Adrenal gland (tissue), 12 donors: ENCODE results near the gene HMGN5. TPM values are rescaled to one million over a fixed set of nuclear protein-coding genes. Genes with fewer than 3 reads are reported as not detected.

Experiments
- DNase-seq, 7 donors: peaks; one replicate each; pipeline ENCODE4 v3.0.0-alpha.2; 2019 to 2020
- H3K27ac ChIP-seq, 5 donors: fragments of 200-600 bp; sonication (generic) in 4 of 5; 1 replicate in 3 of 5; 2 replicates in 2 of 5; pipeline versions ENCODE4 v1.5.1 to v1.8.0; 2016 to 2020; ENCODE audit warnings: mild to moderate bottlenecking in 1 of 5
- H3K27me3 ChIP-seq: fragments of 200-600 bp; 2 replicates; pipeline ENCODE4 v1.8.0; 2021
- H3K36me3 ChIP-seq, 2 donors: fragments of 200-600 bp; replicated peaks in 1 of 2; 1 replicate in 1 of 2; 2 replicates in 1 of 2; pipeline versions ENCODE4 v1.5.1 to v1.8.0; 2018 to 2022
- H3K4me1 ChIP-seq, 2 donors: fragments of 200-600 bp; replicated peaks in 1 of 2; 1 replicate in 1 of 2; 2 replicates in 1 of 2; pipeline versions ENCODE4 v1.5.1 to v1.8.0; 2018 to 2021
- H3K4me3 ChIP-seq, 4 donors: fragments of 200-600 bp; sonication (generic) in 3 of 4; one replicate each; pipeline ENCODE4 v1.5.1; 2016 to 2018
- H3K9me3 ChIP-seq, 3 donors: fragments of 200-600 bp; sonication (generic) in 1 of 3; replicated peaks in 1 of 3; 1 replicate in 2 of 3; 2 replicates in 1 of 3; pipeline versions ENCODE4 v1.5.1 to v1.8.0; 2016 to 2021
- POLR2A ChIP-seq, 2 donors: fragments of 450-650 bp; IDR thresholded peaks; one replicate each; pipeline ENCODE4 v1.6.1; 2017; ENCODE audit warnings: antibody characterized with exemption in 2 of 2, mild to moderate bottlenecking in 2 of 2, moderate library complexity in 1 of 2
- WGBS, 4 donors: extraction: QIAGEN DNeasy Blood & Tissue Kit in 2 of 4; methylation state at CpG; one replicate each; pipeline versions ENCODE4 v1.1.5 to v1.1.7; 2013 to 2017; 5-methylcytosine and 5-hydroxymethylcytosine counted together
- intact Hi-C, 2 donors: fragments of 100-400 bp; cut with DNase I; formaldehyde crosslinking; loops; one replicate each; pipeline versions ENCODE4 v1.14.1 to v1.15.0; 2022 to 2023
- polyA plus RNA-seq, 3 donors: library from polyadenylated mRNA; stranded (reverse); fragments of 200-250 nt in 2 of 3; fragments of 350-450 nt in 1 of 3; fragmentation: Illumina TruSeq in 1 of 3; extraction: RNeasy Lipid Tissue Mini Kit (QIAGEN cat#74804) in 1 of 3; gene quantifications; one replicate each; pipeline ENCODE4 v1.2.3, GENCODE V29; 2013 to 2014
- total RNA-seq, 9 donors: library from RNA; depleted of rRNA in 4 of 9; stranded (reverse); fragments of >200 nt in 4 of 9; fragments of 120-200 nt in 1 of 9; fragmentation: NEBNext Ultra II Directional in 1 of 9; extraction: Animal tissue kit (Norgen Biotek cat#: 25700) in 1 of 9; gene quantifications; one replicate each; pipeline versions ENCODE4 v1.1.0 to v1.2.4, GENCODE V29; 2013 to 2023
- TF ChIP-seq, protein P1 (sequence below), 6 experiments: fragments of 450-650 bp in 4 of 6; fragments of 200-600 bp in 2 of 6; sonication (generic) in 1 of 6; IDR thresholded peaks; 1 replicate in 5 of 6; 2 replicates in 1 of 6; pipeline versions ENCODE4 v1.5.1 to v1.8.0; 2016 to 2021; ENCODE audit warnings: antibody characterized with exemption in 6 of 6, mild to moderate bottlenecking in 2 of 6, moderate library complexity in 1 of 6
- donor health status: healthy with polysubstance abuse.
- donor health status: Bipolar disorder and iron deficiency.
- donor health status: DM: yes; HTN: yes; CAD: no.
- donor health status: DM: no; HTN: no; CAD: no.
- donor health status: DM: no; HTN: no; CAD: no.
- donor health status: DM: yes; HTN: yes; CAD: no.

The HMGN5 gene
- total and polyA plus RNA-seq, 12 donors = 0.42 to 73.7 (median 7.2) TPM

DNA sequence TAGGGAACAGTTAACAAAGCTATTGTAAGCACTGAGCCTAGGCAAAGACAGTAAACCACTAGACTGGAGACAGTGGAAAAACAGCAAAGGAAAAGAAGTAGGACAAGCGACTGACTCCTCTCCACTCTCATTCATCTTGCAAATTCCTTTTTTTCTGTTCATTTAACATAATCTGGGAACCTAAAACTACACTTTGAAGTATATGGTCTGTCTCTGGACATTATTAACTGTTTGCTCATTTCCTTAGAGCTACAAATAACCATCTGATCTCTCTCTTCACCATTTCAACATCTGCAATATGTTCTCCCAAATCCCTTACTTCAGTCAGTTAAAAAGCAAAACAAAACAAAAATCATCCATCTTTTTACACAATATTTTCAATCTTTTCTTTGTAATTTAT, 642 bp downstream of the HMGN5 start:
- DNase-seq = no peak
- Histone ChIP-seq H3K27me3 (no peaks in the 10 kb centered on the region), H3K4me3 (peak overlapping the region in 2 of 4 donors; percentile 34 to 61), H3K27ac (peak overlapping the region; percentile 25 to 86 (median 74)), H3K36me3 (no peaks in the 10 kb centered on the region), H3K9me3 (no peaks in the 10 kb centered on the region), H3K4me1 (peaks cover 5 to 7% of the 10 kb centered on the region in 2 donors)
- intact Hi-C loops = no loop called here
- TF ChIP-seq, protein P1, sequence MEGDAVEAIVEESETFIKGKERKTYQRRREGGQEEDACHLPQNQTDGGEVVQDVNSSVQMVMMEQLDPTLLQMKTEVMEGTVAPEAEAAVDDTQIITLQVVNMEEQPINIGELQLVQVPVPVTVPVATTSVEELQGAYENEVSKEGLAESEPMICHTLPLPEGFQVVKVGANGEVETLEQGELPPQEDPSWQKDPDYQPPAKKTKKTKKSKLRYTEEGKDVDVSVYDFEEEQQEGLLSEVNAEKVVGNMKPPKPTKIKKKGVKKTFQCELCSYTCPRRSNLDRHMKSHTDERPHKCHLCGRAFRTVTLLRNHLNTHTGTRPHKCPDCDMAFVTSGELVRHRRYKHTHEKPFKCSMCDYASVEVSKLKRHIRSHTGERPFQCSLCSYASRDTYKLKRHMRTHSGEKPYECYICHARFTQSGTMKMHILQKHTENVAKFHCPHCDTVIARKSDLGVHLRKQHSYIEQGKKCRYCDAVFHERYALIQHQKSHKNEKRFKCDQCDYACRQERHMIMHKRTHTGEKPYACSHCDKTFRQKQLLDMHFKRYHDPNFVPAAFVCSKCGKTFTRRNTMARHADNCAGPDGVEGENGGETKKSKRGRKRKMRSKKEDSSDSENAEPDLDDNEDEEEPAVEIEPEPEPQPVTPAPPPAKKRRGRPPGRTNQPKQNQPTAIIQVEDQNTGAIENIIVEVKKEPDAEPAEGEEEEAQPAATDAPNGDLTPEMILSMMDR (IDR thresholded peaks at IDR 0.05) = no peak
- TF ChIP-seq POLR2A (IDR thresholded peaks at IDR 0.05) = no peak
- WGBS, 4 donors = 15 to 41% (median 23%) methylated on average over 1 of the region's 1 CpG

DNA sequence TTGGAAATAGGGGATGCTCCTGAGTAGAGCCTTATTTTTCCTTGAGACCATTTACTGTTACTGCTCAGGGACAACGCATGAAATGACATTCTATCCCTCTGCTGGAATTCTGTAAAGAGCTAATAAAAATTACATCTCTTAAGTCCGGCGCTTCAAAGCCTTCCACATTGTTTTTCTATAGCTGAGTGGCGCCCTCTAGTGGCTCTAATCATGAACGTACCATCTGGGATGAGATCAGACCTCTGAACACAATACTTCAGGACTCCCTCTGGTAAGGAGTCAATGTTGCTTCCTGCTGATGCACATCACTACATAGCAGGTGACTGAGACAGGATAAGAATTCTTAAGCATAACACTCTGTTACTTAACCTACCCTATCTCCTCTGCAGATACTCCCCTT, 6.0 kb downstream of the HMGN5 start:
- no peaks in the 10 kb centered on the region for H3K36me3 ChIP-seq
- H3K27ac ChIP-seq = no peak overlapping the region
- TF ChIP-seq, protein P1 (IDR thresholded peaks at IDR 0.05) = peak; percentile 46 to 81 (median 52)
- TF ChIP-seq POLR2A (IDR thresholded peaks at IDR 0.05) = no peak
- H3K27me3 ChIP-seq = no peaks in the 10 kb centered on the region
- WGBS, 4 donors = 2 to 11% (median 5%) methylated on average over 4 to 5 of the region's 5 CpGs
- no peak overlapping the region for H3K4me3 ChIP-seq
- DNase-seq = peak; percentile 47 to 76 (median 57)
- intact Hi-C loops = no loop called here
- H3K9me3 ChIP-seq = no peaks in the 10 kb centered on the region
- H3K4me1 ChIP-seq = no peaks in the 10 kb centered on the region

DNA sequence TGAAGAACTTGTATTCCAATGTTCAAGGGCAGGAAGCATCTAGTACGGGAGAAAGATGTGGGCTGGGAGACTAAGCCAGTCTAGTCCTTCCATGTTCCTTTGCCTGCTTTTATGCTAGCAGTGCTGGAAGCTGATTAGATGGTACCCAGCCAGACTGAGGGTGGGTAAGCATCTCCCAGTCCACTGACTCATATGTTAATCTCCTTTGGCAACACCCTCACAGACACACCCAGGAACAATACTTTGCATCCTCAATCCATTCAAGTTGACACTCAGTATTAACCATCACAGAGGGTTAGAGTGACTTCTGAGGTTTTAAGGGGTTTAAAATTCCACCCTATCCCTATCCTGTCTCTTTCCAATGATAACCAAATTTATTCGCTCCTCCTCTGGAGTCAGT, 6.5 kb downstream of the HMGN5 start:
- H3K4me1 ChIP-seq = no peaks in the 10 kb centered on the region
- no peaks in the 10 kb centered on the region for H3K27me3 ChIP-seq
- DNase-seq = no peak
- TF ChIP-seq, protein P1 (IDR thresholded peaks at IDR 0.05) = no peak
- TF ChIP-seq POLR2A (IDR thresholded peaks at IDR 0.05) = no peak
- no peak overlapping the region for H3K27ac ChIP-seq
- intact Hi-C loops = no loop called here
- no peaks in the 10 kb centered on the region for H3K36me3 ChIP-seq
- WGBS, 4 donors = 67 to 93% (median 85%) methylated on average over 2 of the region's 2 CpGs
- H3K9me3 ChIP-seq = no peaks in the 10 kb centered on the region
- H3K4me3 ChIP-seq = no peak overlapping the region

DNA sequence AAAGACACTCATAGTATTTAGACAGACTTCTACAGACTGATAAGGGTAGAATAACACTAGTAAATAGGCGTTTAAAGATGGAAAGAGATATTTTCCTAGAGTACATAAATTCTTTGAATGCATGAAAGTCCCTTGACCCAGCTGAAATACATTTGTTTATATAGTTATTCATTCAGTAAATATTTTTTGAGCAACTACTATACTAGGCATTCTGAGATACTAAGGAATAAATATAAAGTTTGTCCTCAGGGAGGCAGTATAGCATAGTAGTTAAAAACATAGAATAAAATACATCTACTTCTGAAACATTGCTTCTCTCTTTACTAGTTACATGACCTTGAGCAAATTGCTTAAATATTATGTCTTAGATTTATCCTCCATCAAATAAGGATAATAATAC, 27.4 kb downstream of the HMGN5 start:
- Histone ChIP-seq H3K36me3 (no peaks in the 10 kb centered on the region), H3K27me3 (no peaks in the 10 kb centered on the region), H3K4me1 (no peaks in the 10 kb centered on the region), H3K9me3 (no peaks in the 10 kb centered on the region), H3K4me3 (no peak overlapping the region), H3K27ac (no peak overlapping the region)
- DNase-seq = no peak
- 20 to 43% (median 32%) methylated on average over 1 of the region's 1 CpG for WGBS, 4 donors
- TF ChIP-seq, protein P1 (IDR thresholded peaks at IDR 0.05) = peak in 5 of 6 experiments; percentile 12 to 51 (median 44)
- TF ChIP-seq POLR2A (IDR thresholded peaks at IDR 0.05) = no peak
- intact Hi-C loops = loop anchor here in 1 of 2 donors (10.0 kb wide), 1 partner anchor 201 kb away; no protein-coding TSS in a partner anchor
